ENCODE results near the gene STING1.

DNA sequence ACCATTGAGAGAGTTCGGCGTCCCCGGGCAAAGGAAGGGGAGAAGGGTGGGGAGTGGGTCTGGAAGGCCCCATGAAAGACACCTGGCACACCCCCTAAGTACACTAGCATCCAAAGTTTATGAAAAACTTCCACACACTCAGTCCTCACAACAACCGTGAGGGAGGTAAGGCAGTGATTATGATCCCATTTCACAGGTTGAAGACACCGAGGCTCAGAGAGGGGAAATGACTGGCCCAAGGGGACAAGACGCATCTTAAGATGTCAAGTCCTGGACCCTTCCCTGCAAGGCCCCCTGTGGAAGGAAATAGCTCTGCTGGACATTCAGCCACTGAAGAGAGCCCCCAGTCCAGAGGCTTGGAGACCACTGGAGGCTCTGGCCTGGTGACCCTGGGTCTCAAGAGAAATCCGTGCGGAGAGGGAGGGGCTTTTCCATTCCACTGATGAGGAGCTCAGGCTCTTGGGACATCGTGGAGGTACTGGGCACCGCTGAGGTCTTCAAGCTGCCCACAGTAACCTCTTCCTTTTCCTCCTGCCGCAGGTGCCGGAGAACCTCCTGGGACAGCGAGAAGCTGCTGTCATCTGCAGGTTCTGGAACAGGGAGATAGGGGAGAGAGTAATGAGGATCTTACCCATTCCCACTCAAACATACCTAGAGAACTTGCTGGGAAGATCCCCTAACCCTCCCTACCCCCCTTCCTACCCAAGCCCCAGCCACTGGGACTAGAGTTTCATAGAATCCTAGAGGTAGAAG is 6.5 kb downstream of the STING1 start:
- TF ChIP-seq, protein P1, sequence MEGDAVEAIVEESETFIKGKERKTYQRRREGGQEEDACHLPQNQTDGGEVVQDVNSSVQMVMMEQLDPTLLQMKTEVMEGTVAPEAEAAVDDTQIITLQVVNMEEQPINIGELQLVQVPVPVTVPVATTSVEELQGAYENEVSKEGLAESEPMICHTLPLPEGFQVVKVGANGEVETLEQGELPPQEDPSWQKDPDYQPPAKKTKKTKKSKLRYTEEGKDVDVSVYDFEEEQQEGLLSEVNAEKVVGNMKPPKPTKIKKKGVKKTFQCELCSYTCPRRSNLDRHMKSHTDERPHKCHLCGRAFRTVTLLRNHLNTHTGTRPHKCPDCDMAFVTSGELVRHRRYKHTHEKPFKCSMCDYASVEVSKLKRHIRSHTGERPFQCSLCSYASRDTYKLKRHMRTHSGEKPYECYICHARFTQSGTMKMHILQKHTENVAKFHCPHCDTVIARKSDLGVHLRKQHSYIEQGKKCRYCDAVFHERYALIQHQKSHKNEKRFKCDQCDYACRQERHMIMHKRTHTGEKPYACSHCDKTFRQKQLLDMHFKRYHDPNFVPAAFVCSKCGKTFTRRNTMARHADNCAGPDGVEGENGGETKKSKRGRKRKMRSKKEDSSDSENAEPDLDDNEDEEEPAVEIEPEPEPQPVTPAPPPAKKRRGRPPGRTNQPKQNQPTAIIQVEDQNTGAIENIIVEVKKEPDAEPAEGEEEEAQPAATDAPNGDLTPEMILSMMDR (IDR thresholded peaks at IDR 0.05; ENCODE audit: insufficient read depth, low read length) = no peak
- TF ChIP-seq POLR2AphosphoS5 (IDR thresholded peaks at IDR 0.05; ENCODE audit: low read depth) (no peak), GABPA (IDR thresholded peaks at IDR 0.05; ENCODE audit: low read depth) (no peak)
- TF ChIP-seq, protein P2, sequence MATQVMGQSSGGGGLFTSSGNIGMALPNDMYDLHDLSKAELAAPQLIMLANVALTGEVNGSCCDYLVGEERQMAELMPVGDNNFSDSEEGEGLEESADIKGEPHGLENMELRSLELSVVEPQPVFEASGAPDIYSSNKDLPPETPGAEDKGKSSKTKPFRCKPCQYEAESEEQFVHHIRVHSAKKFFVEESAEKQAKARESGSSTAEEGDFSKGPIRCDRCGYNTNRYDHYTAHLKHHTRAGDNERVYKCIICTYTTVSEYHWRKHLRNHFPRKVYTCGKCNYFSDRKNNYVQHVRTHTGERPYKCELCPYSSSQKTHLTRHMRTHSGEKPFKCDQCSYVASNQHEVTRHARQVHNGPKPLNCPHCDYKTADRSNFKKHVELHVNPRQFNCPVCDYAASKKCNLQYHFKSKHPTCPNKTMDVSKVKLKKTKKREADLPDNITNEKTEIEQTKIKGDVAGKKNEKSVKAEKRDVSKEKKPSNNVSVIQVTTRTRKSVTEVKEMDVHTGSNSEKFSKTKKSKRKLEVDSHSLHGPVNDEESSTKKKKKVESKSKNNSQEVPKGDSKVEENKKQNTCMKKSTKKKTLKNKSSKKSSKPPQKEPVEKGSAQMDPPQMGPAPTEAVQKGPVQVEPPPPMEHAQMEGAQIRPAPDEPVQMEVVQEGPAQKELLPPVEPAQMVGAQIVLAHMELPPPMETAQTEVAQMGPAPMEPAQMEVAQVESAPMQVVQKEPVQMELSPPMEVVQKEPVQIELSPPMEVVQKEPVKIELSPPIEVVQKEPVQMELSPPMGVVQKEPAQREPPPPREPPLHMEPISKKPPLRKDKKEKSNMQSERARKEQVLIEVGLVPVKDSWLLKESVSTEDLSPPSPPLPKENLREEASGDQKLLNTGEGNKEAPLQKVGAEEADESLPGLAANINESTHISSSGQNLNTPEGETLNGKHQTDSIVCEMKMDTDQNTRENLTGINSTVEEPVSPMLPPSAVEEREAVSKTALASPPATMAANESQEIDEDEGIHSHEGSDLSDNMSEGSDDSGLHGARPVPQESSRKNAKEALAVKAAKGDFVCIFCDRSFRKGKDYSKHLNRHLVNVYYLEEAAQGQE (IDR thresholded peaks at IDR 0.05; ENCODE audit: insufficient replicate concordance, low read depth) = no peak
